GM12878 (cell line): ENCODE data around the gene TOB2. TPM values are rescaled to one million over a fixed set of nuclear protein-coding genes. Genes with fewer than 3 reads are reported as not detected.

Experiments
- ATAC-seq: fragments of 200-7000 bp; cut with Tn5 transposase; 3 replicates; pipeline ENCODE4 v1.9.1; 2020; ENCODE audit warnings: mild to moderate bottlenecking, moderate library complexity
- BruUV-seq: library from RNA; stranded (reverse); fragments of 400-500 nt; replicated peaks from 2 replicates; lab custom pipeline; 2021; lab: Mats Ljungman, UMichigan
- CTCF ChIA-PET: fragments of 300-600 bp; sonication (Branson Sonifier 250); formaldehyde crosslinking; extraction: SDS; loops from one replicate; lab custom pipeline; 2021; ENCODE audit warnings: inconsistent platforms; lab: Yijun Ruan, JAX
- POLR2A ChIA-PET: fragments of 350-600 bp; formaldehyde crosslinking; extraction: SDS; loops from one replicate; lab custom pipeline; 2021; ENCODE audit warnings: inconsistent platforms; lab: Charles Lee
- RAD21 ChIA-PET: fragments of 300-600 bp; sonication (Branson Sonifier 250); formaldehyde crosslinking; loops from one replicate; lab custom pipeline; 2023; ENCODE audit warnings: antibody characterized with exemption; ENCODE audit not compliant: unreplicated experiment; lab: Charles Lee
- SMC1A ChIA-PET: fragments of 300-600 bp; sonication (Branson Sonifier 250); formaldehyde crosslinking; loops from one replicate; lab custom pipeline; 2023; ENCODE audit not compliant: unreplicated experiment, uncharacterized antibody; lab: Charles Lee
- DNase-seq: peaks from one replicate; pipeline ENCODE4 v3.0.0-alpha.2; 2011; ENCODE audit warnings: low read depth, low spot score
- FAIRE-seq: peaks from 3 replicates; lab custom pipeline; 2011; peaks lifted over from hg19 to GRCh38; lab: Jason Lieb, UNC
- H2AFZ ChIP-seq: 2 replicates; pipeline ENCODE4 v1.6.0; 2011; ENCODE audit warnings: low read depth, low read length, control low read depth; ENCODE audit not compliant: control insufficient read depth
- H3K27ac ChIP-seq: 2 replicates; pipeline ENCODE4 v1.5.1; 2011; ENCODE audit warnings: control low read depth; ENCODE audit not compliant: control insufficient read depth, insufficient read depth
- H3K27me3 ChIP-seq, 2 experiments: replicated peaks in 1 of 2; 2 replicates each; pipeline versions ENCODE4 v1.6.0 to v1.6.1; 2011; ENCODE audit warnings: low read length in 1 of 2; ENCODE audit not compliant: control insufficient read depth in 2 of 2, insufficient read depth in 2 of 2
- H3K36me3 ChIP-seq, 2 experiments: 2 replicates each; pipeline ENCODE4 v1.5.1; 2011; ENCODE audit warnings: low read length in 1 of 2; ENCODE audit not compliant: control insufficient read depth in 2 of 2, insufficient read depth in 2 of 2
- H3K4me1 ChIP-seq: 2 replicates; pipeline ENCODE4 v1.6.1; 2011; ENCODE audit warnings: mild to moderate bottlenecking, low read length, moderate library complexity, mixed read lengths; ENCODE audit not compliant: control insufficient read depth, insufficient read depth
- H3K4me2 ChIP-seq: 2 replicates; pipeline ENCODE4 v1.6.0; 2011; ENCODE audit warnings: control low read depth; ENCODE audit not compliant: control insufficient read depth, insufficient read depth
- H3K4me3 ChIP-seq: fragments of 200-600 bp; sonication (generic); 2 replicates; pipeline ENCODE4 v1.5.1; 2016
- H3K79me2 ChIP-seq: 2 replicates; pipeline ENCODE4 v1.6.0; 2011; ENCODE audit warnings: low read length; ENCODE audit not compliant: control insufficient read depth, insufficient read depth
- H3K9ac ChIP-seq: 2 replicates; pipeline ENCODE4 v1.8.0; 2011; ENCODE audit warnings: low read length, control low read depth, mixed read lengths; ENCODE audit not compliant: control insufficient read depth, insufficient read depth
- H3K9me3 ChIP-seq: replicated peaks from 3 replicates; pipeline ENCODE4 v1.5.1; 2011; ENCODE audit warnings: mild to moderate bottlenecking, low read length; ENCODE audit not compliant: control insufficient read depth, insufficient read depth
- H4K20me1 ChIP-seq: 2 replicates; pipeline ENCODE4 v1.6.0; 2011; ENCODE audit not compliant: control insufficient read depth, insufficient read depth
- BCL11A ChIP-seq: IDR thresholded peaks from 2 replicates; pipeline ENCODE4 v1.6.1; 2011; ENCODE audit warnings: low read depth, low read length
- BRCA1 ChIP-seq: IDR thresholded peaks from 2 replicates; pipeline ENCODE4 v1.6.1; 2011; ENCODE audit warnings: low read depth, low read length, improper control_type of control experiment
- CBX5 ChIP-seq: sonication (generic); IDR thresholded peaks from 2 replicates; pipeline ENCODE4 v1.6.1; 2016; ENCODE audit warnings: low read depth, moderate library complexity, mild to moderate bottlenecking, inconsistent platforms
- EP300 ChIP-seq, 2 experiments: fragments of 150-350 bp in 1 of 2; IDR thresholded peaks; 2 replicates each; pipeline ENCODE4 v1.6.1; 2011 to 2012; ENCODE audit warnings: low read depth in 2 of 2, low read length in 2 of 2, borderline replicate concordance in 1 of 2, improper control_type of control experiment in 1 of 2, inconsistent platforms in 1 of 2; ENCODE audit not compliant: control insufficient read depth in 1 of 2
- ETV6 ChIP-seq, 2 experiments: fragments of 450-650 bp in 1 of 2; IDR thresholded peaks in 1 of 2; conservative IDR thresholded peaks in 1 of 2; 2 replicates each; pipeline ENCODE4 v1.6.1; 2014; ENCODE audit warnings: antibody characterized with exemption in 1 of 2, borderline replicate concordance in 1 of 2, low read depth in 1 of 2, mild to moderate bottlenecking in 1 of 2, moderate library complexity in 1 of 2
- FOS ChIP-seq: IDR thresholded peaks from 3 replicates; pipeline ENCODE4 v1.6.1; 2011; ENCODE audit warnings: borderline replicate concordance; ENCODE audit not compliant: insufficient read length; ENCODE audit errors: extremely low read depth
- KAT2A ChIP-seq: conservative IDR thresholded peaks from 2 replicates; pipeline ENCODE4 v1.6.1; 2011; ENCODE audit warnings: low read depth, low read length; ENCODE audit not compliant: control insufficient read depth
- MEF2B ChIP-seq: fragments of 450-650 bp; IDR thresholded peaks from 2 replicates; pipeline ENCODE4 v1.6.1; 2018; ENCODE audit warnings: mild to moderate bottlenecking, moderate library complexity; ENCODE audit not compliant: partially characterized antibody, poor library complexity, severe bottlenecking
- MTA2 ChIP-seq: fragments of 450-650 bp; IDR thresholded peaks from 2 replicates; pipeline ENCODE4 v1.6.1; 2016; ENCODE audit warnings: low read depth, mild to moderate bottlenecking, moderate library complexity
- NFYA ChIP-seq: IDR thresholded peaks from 2 replicates; pipeline ENCODE4 v1.6.1; 2011; ENCODE audit warnings: low read depth, mild to moderate bottlenecking, low read length, improper control_type of control experiment, borderline replicate concordance
- NR2C1 ChIP-seq: fragments of 450-650 bp; IDR thresholded peaks from 2 replicates; pipeline ENCODE4 v1.6.1; 2017; ENCODE audit warnings: antibody characterized with exemption, mild to moderate bottlenecking, moderate library complexity
- POLR2A ChIP-seq: IDR thresholded peaks from 2 replicates; pipeline ENCODE4 v1.6.1; 2011; ENCODE audit warnings: low read depth, mild to moderate bottlenecking, low read length
- RCOR1 ChIP-seq: conservative IDR thresholded peaks from 2 replicates; pipeline ENCODE4 v1.6.1; 2012; ENCODE audit warnings: low read depth, low read length, improper control_type of control experiment
- SMARCA5 ChIP-seq: fragments of 450-650 bp; IDR thresholded peaks from 2 replicates; pipeline ENCODE4 v1.6.1; 2017; ENCODE audit warnings: mild to moderate bottlenecking
- ZBED1 ChIP-seq: IDR thresholded peaks from 2 replicates; pipeline ENCODE4 v1.6.1; 2016; ENCODE audit warnings: borderline replicate concordance
- WGBS: methylation state at CpG from one replicate; pipeline ENCODE4 v1.1.6; 2016; ENCODE audit warnings: low lambda C conversion rate; ENCODE audit not compliant: insufficient replicate concordance, insufficient coverage; ENCODE audit errors: missing lambda C conversion rate; 5-methylcytosine and 5-hydroxymethylcytosine counted together
- in situ Hi-C: fragments of 300-500 bp; cut with MboI; formaldehyde crosslinking; loops from 9 replicates; pipeline ENCODE4 v1.14.3; 2018; ENCODE audit warnings: mixed read lengths
- intact Hi-C: fragments of 100-400 bp; cut with micrococcal nuclease; formaldehyde crosslinking; loops from one replicate; pipeline ENCODE4 v1.14.2; 2022; ENCODE audit not compliant: unreplicated experiment
- polyA plus RNA-seq, 11 experiments: library from polyadenylated mRNA; depleted of rRNA in 4 of 11; unstranded in 6 of 11; stranded (reverse) in 5 of 11; fragments of >200 nt; fragmentation: Nextera tagmentation in 4 of 11; fragmentation: Illumina TruSeq in 1 of 11; extraction: Ambion mirVana in 4 of 11; extraction: Trizol in 1 of 11; gene quantifications; 1 replicate in 1 of 11; 2 replicates in 10 of 11; pipeline versions ENCODE4 v1.2.1 to v1.2.3, GENCODE V29; 2011 to 2016; ENCODE audit warnings: inconsistent platforms in 2 of 11, missing spikeins in 2 of 11, low read depth in 1 of 11
- total RNA-seq, 4 experiments: library from RNA; depleted of rRNA in 3 of 4; stranded (reverse); fragments of >200 nt in 3 of 4; fragmentation: Illumina TruSeq in 1 of 4; extraction: Trizol in 1 of 4; gene quantifications; 2 replicates each; pipeline versions ENCODE4 v1.2.1 to v1.2.3, GENCODE V29; 2013 to 2021
- TF ChIP-seq, protein P1 (sequence below): IDR thresholded peaks from 2 replicates; pipeline ENCODE4 v1.6.1; 2011; ENCODE audit warnings: low read depth, mild to moderate bottlenecking, low read length, moderate library complexity, borderline replicate concordance; ENCODE audit errors: extremely low read depth
- TF ChIP-seq, protein P2 (sequence below): IDR thresholded peaks from 2 replicates; pipeline ENCODE4 v1.6.1; 2012; ENCODE audit warnings: low read depth, low read length, improper control_type of control experiment
- TF ChIP-seq, protein P3 (sequence below): IDR thresholded peaks from 2 replicates; pipeline ENCODE4 v1.6.1; 2011; ENCODE audit warnings: borderline replicate concordance, low read depth, mild to moderate bottlenecking, moderate library complexity, low read length; ENCODE audit not compliant: insufficient read depth, poor library complexity, severe bottlenecking

Gene TOB2
- total and polyA plus RNA-seq, 10 of the 15 experiments (the other 5 are each of a cell fraction or from before 2014, with no cell fraction given), result 4.5 to 32.0 (median 15.1) TPM

DNA sequence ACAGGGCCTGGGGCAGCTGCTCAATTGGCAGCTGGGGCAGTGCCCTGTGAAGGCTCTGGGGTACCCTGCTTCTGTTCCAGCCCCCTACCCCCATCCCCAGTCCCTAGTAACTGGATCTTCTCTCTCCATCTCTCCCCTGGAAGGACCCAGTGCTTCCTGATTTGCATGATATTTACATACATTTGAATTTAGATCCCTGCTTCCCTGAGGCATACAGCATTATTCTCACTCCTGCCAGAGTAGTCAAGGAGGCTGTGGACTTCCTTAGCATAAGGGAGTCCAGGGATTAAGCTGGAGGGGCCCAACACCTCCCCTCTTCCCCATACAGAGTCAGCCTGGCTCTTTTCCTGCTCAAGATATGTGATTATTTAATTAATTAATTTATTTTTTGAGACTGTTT, 40.2 kb downstream of the TOB2 start (continued):
- TF ChIP-seq, protein P1, sequence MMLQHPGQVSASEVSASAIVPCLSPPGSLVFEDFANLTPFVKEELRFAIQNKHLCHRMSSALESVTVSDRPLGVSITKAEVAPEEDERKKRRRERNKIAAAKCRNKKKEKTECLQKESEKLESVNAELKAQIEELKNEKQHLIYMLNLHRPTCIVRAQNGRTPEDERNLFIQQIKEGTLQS, result no peak
- TF ChIP-seq RCOR1, result no peak
- TF ChIP-seq, protein P2, sequence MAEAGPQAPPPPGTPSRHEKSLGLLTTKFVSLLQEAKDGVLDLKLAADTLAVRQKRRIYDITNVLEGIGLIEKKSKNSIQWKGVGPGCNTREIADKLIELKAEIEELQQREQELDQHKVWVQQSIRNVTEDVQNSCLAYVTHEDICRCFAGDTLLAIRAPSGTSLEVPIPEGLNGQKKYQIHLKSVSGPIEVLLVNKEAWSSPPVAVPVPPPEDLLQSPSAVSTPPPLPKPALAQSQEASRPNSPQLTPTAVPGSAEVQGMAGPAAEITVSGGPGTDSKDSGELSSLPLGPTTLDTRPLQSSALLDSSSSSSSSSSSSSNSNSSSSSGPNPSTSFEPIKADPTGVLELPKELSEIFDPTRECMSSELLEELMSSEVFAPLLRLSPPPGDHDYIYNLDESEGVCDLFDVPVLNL, result no peak
- no peak for TF ChIP-seq EP300 (IDR thresholded peaks at IDR 0.05; ENCODE audit: borderline replicate concordance in 1 of 2, control insufficient read depth in 1 of 2, low read depth in 2 of 2, low read length in 2 of 2)
- TF ChIP-seq, all 136 proteins: peak for 0

DNA sequence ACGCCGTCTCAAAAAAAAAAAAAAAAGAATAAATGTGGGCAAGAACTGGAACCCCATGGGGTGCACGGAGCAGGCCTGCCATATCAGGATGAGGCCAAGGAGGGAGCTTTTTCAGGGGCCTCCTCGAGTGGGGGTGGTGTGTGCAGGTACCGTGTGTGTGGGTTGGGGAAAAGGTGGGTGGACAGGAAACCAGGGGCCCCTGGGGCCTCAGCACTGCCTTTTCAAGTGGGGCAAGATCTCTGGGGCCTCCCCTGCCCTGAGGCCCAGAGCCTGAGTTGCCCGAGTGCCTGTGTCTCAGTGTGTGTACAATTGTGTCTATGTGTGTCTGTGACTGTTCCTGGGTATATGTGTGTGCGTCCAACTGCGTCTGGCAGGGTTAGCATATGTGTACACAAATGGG, 41.0 kb downstream of the TOB2 start:
- intact Hi-C loops (loop anchor here (2.0 kb wide), 1 partner anchor 41 kb away; the partner anchor contains the start of gene TOB2), in situ Hi-C loops (no loop called here)
- SMC1A ChIA-PET, result interaction anchor here (1.5 to 4.7 kb wide), 4 partner anchors 43 to 112 kb away, joined by 3 to 62 read pairs (median 34); no protein-coding TSS in a partner anchor
- Histone ChIP-seq H3K4me3 (no peak overlapping the region), H3K27me3 (no peaks in the 10 kb centered on the region), H3K9me3 (no peaks in the 10 kb centered on the region), H2AFZ (peak overlapping the region; percentile 90), H3K27ac (peak overlapping the region; percentile 61; the same call in 1 of the 2 replicates), H4K20me1 (no peaks in the 10 kb centered on the region), H3K79me2 (no peaks in the 10 kb centered on the region), H3K4me2 (peak overlapping the region; percentile 54; the same call in 1 of the 2 replicates), H3K9ac (peak overlapping the region; percentile 72; the same call in 1 of the 2 replicates), H3K4me1 (peaks cover 14% of the 10 kb centered on the region), H3K36me3 (no peaks in the 10 kb centered on the region)
- no peak for FAIRE-seq
- peak; percentile 57 for ATAC-seq
- CTCF ChIA-PET, result interaction anchor here (0.6 to 7.8 kb wide), 12 partner anchors 43 to 191 kb away, joined by 3 to 141 read pairs (median 12); partner anchors contain the start of genes ACO2, PHF5A and POLR3H
- POLR2A ChIA-PET, result interaction anchor here (0.5 to 0.7 kb wide), 2 partner anchors 65 to 1319 kb away, joined by 3 to 4 read pairs; no protein-coding TSS in a partner anchor
- RAD21 ChIA-PET, result interaction anchor here (0.7 to 5.4 kb wide), 6 partner anchors 40 to 1039 kb away, joined by 3 to 60 read pairs (median 4); no protein-coding TSS in a partner anchor
- no peak for DNase-seq
- BruUV-seq, result no TSS peak
- 9% methylated on average over 6 of the region's 8 CpGs for WGBS
- no peak for TF ChIP-seq FOS
- no peak for TF ChIP-seq BRCA1
- TF ChIP-seq, protein P3, sequence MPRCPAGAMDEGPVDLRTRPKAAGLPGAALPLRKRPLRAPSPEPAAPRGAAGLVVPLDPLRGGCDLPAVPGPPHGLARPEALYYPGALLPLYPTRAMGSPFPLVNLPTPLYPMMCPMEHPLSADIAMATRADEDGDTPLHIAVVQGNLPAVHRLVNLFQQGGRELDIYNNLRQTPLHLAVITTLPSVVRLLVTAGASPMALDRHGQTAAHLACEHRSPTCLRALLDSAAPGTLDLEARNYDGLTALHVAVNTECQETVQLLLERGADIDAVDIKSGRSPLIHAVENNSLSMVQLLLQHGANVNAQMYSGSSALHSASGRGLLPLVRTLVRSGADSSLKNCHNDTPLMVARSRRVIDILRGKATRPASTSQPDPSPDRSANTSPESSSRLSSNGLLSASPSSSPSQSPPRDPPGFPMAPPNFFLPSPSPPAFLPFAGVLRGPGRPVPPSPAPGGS, result peak; percentile 72
- 0 out of 2 replicates have a peak, but pooled peaks have one; percentile 11 for TF ChIP-seq MTA2
- TF ChIP-seq CBX5, result no peak
- TF ChIP-seq KAT2A, result no peak
- TF ChIP-seq BCL11A, result peak; percentile 41; the same call in 1 of the 2 replicates
- no peak for TF ChIP-seq NR2C1
- TF ChIP-seq POLR2A, result peak; percentile 68
- peak; percentile 26; the same call in 1 of the 2 replicates for TF ChIP-seq ZBED1
- peak; percentile 39; the same call in 1 of the 2 replicates for TF ChIP-seq SMARCA5
- TF ChIP-seq NFYA, result no peak
- peak in 1 of 2 experiments; percentile 31; a peak in 1 of 4 replicates for TF ChIP-seq ETV6 (conservative IDR thresholded peaks at IDR 0.05 in 1 of 2, IDR thresholded peaks at IDR 0.05 in 1 of 2; ENCODE audit: borderline replicate concordance in 1 of 2, low read depth in 1 of 2)
- TF ChIP-seq MEF2B, result peak; percentile 58
